Stimulated activated CD8-positive, alpha-beta memory T cell treated with anti-CD3 and anti-CD28 coated beads, Interleukin-2, amount 100 ng/mL, for 48 hours (primary cell): ENCODE data around the gene KCNAB1.
"Not testable (repeated sequence)": the region's sequence is repeated elsewhere in the genome, so short reads cannot be mapped to it uniquely, and the experiment has no call there.

Experiments
- DNase-seq, 2 donors: peaks; one replicate each; pipeline ENCODE4 v3.0.0-alpha.2; 2020; ENCODE audit warnings: low read depth in 2 of 2

The KCNAB1 gene

GRCh38 chr3:156137397-156137796 is 17.0 kb downstream of the KCNAB1 start:
- not testable (repeated sequence) for DNase-seq

GRCh38 chr3:156140001-156140595 is 19.7 kb downstream of the KCNAB1 start:
- no peak for DNase-seq

- no peak for DNase-seq
These were observed 22.3 kb downstream of the KCNAB1 start for GRCh38 chr3:156142702-156143101.

GRCh38 chr3:156143136-156143535 is 22.8 kb downstream of the KCNAB1 start:
- no peak for DNase-seq

- DNase-seq, result no peak
These were observed 23.7 kb downstream of the KCNAB1 start for GRCh38 chr3:156144060-156144459.

- no peak for DNase-seq
These were observed 25.5 kb downstream of the KCNAB1 start for GRCh38 chr3:156145866-156146265.

- no peak for DNase-seq
These were observed 28.1 kb downstream of the KCNAB1 start for GRCh38 chr3:156148345-156148945.

- DNase-seq, result no peak
These were observed 28.6 kb downstream of the KCNAB1 start for GRCh38 chr3:156148946-156149381.

- DNase-seq, result no peak
These were observed 29.5 kb downstream of the KCNAB1 start for GRCh38 chr3:156149876-156150275.

GRCh38 chr3:156150434-156151066 is 30.2 kb downstream of the KCNAB1 start:
- no peak for DNase-seq

- DNase-seq, result peak in 1 of 2 donors; percentile 26
These were observed 31.5 kb downstream of the KCNAB1 start for GRCh38 chr3:156151824-156152428.

- no peak for DNase-seq
These were observed 38.4 kb downstream of the KCNAB1 start for GRCh38 chr3:156158656-156159295.

- DNase-seq, result no peak
These were observed 40.3 kb downstream of the KCNAB1 start for GRCh38 chr3:156160647-156161046.

GRCh38 chr3:156161172-156161571 is 40.8 kb downstream of the KCNAB1 start:
- DNase-seq, result no peak

GRCh38 chr3:156163848-156164247 is 43.5 kb downstream of the KCNAB1 start:
- DNase-seq, result no peak

- DNase-seq, result no peak
These were observed 46.4 kb downstream of the KCNAB1 start for GRCh38 chr3:156166808-156167207.

- no peak for DNase-seq
These were observed 50.2 kb downstream of the KCNAB1 start for GRCh38 chr3:156170571-156170970.

GRCh38 chr3:156171281-156172267 is 51.2 kb downstream of the KCNAB1 start:
- no peak for DNase-seq

- DNase-seq, result no peak
These were observed 52.2 kb downstream of the KCNAB1 start for GRCh38 chr3:156172536-156172935.

GRCh38 chr3:156174229-156174847 is 54.0 kb downstream of the KCNAB1 start:
- DNase-seq, result no peak

- DNase-seq, result no peak
These were observed 55.2 kb downstream of the KCNAB1 start for GRCh38 chr3:156175570-156175969.
